OCI-LY7 (cell line): ENCODE data around the gene OXTR.

Experiments
- CTCF ChIP-seq: fragments of 200-600 bp; sonication (generic); conservative IDR thresholded peaks from 2 replicates; pipeline ENCODE4 v1.5.1; 2014; ENCODE audit warnings: mild to moderate bottlenecking, antibody characterized with exemption, low read length, moderate library complexity, mixed read lengths
- EZH2phosphoT487 ChIP-seq: fragments of 200-600 bp; sonication (generic); IDR thresholded peaks from 2 replicates; pipeline ENCODE4 v1.6.1; 2018; ENCODE audit warnings: low read depth, borderline replicate concordance, mild to moderate bottlenecking, mixed run types, antibody characterized with exemption, low read length, moderate library complexity, mixed read lengths

GRCh38 chr3:8757551-8758518 is 11.6 kb downstream of the OXTR start:
- TF ChIP-seq CTCF, result no peak
- no peak for TF ChIP-seq EZH2phosphoT487
